ENCODE measurements around the gene KCNK2.

Gene KCNK2

DNA sequence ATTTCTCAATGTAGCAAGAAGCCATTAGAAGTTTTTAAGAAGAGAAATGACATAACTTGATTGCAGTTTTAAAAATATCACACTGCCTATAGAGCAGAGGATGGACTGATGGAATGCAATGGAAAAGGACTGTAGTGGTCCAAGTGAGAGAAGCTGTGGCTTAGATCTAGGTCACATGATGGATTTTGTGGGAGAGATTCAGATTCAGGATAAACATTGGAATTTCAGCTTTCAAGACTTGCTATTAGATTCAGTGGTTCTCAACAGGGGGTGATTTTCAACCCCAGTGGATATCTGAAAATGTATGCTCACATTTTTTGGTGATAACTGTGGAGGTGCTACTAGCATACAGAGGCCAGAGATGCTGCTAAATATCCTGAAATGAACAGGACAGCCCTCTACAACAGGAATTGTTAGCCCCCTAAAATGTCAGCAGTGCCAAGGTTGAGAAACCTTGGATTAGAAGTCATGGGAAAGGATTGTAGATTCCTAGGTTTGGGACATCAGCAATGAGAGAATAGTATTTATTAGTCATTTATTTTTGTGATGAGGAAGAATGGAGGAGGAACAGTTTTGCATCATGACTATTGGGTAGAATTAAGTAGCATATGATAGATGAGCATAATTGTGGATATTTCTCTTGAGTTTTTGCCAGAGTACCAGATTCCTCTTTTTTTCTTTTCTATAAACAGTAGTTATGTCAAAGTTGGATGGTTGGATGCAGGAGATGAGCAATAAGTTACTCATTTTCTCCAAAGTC is 30.1 kb upstream of the KCNK2 start:
- Histone ChIP-seq H3K4me3 (ENCODE audit: low read depth in 1 of 2, low read length in 2 of 2) (no peak overlapping the region), H3K36me3 (ENCODE audit: insufficient read depth, low read length) (no peaks in the 10 kb centered on the region), H2AFZ (ENCODE audit: low read depth, low read length) (no peak overlapping the region), H3K9me3 (ENCODE audit: insufficient read depth, low read length, severe bottlenecking) (no peaks in the 10 kb centered on the region), H3K27ac (ENCODE audit: low read length) (no peak overlapping the region), H3K4me2 (ENCODE audit: insufficient read depth, low read length) (no peak overlapping the region), H4K20me1 (ENCODE audit: insufficient read depth, low read length) (no peaks in the 10 kb centered on the region), H3K4me1 (ENCODE audit: insufficient read depth, low read length) (no peaks in the 10 kb centered on the region), H3K27me3 (ENCODE audit: insufficient read depth, low read length, poor library complexity) (no peaks in the 10 kb centered on the region), H3K9ac (ENCODE audit: low read depth, low read length) (no peak overlapping the region), H3K79me2 (ENCODE audit: insufficient read depth, low read length) (no peaks in the 10 kb centered on the region)
- DNase-seq (no peak), ATAC-seq (ENCODE audit: insufficient read depth, low read depth) (no peak)
- TF ChIP-seq, protein P1, sequence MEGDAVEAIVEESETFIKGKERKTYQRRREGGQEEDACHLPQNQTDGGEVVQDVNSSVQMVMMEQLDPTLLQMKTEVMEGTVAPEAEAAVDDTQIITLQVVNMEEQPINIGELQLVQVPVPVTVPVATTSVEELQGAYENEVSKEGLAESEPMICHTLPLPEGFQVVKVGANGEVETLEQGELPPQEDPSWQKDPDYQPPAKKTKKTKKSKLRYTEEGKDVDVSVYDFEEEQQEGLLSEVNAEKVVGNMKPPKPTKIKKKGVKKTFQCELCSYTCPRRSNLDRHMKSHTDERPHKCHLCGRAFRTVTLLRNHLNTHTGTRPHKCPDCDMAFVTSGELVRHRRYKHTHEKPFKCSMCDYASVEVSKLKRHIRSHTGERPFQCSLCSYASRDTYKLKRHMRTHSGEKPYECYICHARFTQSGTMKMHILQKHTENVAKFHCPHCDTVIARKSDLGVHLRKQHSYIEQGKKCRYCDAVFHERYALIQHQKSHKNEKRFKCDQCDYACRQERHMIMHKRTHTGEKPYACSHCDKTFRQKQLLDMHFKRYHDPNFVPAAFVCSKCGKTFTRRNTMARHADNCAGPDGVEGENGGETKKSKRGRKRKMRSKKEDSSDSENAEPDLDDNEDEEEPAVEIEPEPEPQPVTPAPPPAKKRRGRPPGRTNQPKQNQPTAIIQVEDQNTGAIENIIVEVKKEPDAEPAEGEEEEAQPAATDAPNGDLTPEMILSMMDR (IDR thresholded peaks at IDR 0.05; ENCODE audit: borderline replicate concordance, extremely low read depth, low read length, poor library complexity, severe bottlenecking) = no peak
- TF ChIP-seq EZH2 (IDR thresholded peaks at IDR 0.05; ENCODE audit: borderline replicate concordance, low read depth, low read length, severe bottlenecking) = no peak

- H4K20me1 ChIP-seq (ENCODE audit: insufficient read depth, low read length) = no peaks in the 10 kb centered on the region
- H3K36me3 ChIP-seq (ENCODE audit: insufficient read depth, low read length) = no peaks in the 10 kb centered on the region
- no peak overlapping the region for H3K4me3 ChIP-seq (ENCODE audit: low read depth in 1 of 2, low read length in 2 of 2)
- ATAC-seq (ENCODE audit: insufficient read depth, low read depth) (no peak), DNase-seq (no peak)
- no peak overlapping the region for H3K4me2 ChIP-seq (ENCODE audit: insufficient read depth, low read length)
- no peak overlapping the region for H2AFZ ChIP-seq (ENCODE audit: low read depth, low read length)
- no peaks in the 10 kb centered on the region for H3K27me3 ChIP-seq (ENCODE audit: insufficient read depth, low read length, poor library complexity)
- no peaks in the 10 kb centered on the region for H3K9me3 ChIP-seq (ENCODE audit: insufficient read depth, low read length, severe bottlenecking)
- H3K79me2 ChIP-seq (ENCODE audit: insufficient read depth, low read length) = no peaks in the 10 kb centered on the region
- no peak overlapping the region for H3K9ac ChIP-seq (ENCODE audit: low read depth, low read length)
- no peaks in the 10 kb centered on the region for H3K4me1 ChIP-seq (ENCODE audit: insufficient read depth, low read length)
- no peak overlapping the region for H3K27ac ChIP-seq (ENCODE audit: low read length)
- TF ChIP-seq, protein P1 (IDR thresholded peaks at IDR 0.05; ENCODE audit: borderline replicate concordance, extremely low read depth, low read length, poor library complexity, severe bottlenecking) = no peak
- TF ChIP-seq EZH2 (IDR thresholded peaks at IDR 0.05; ENCODE audit: borderline replicate concordance, low read depth, low read length, severe bottlenecking) = no peak
Measured at GRCh38 chr1:215054266-215054665, 28.3 kb upstream of the KCNK2 start.

- Histone ChIP-seq H3K27ac (ENCODE audit: low read length) (no peak overlapping the region), H3K4me2 (ENCODE audit: insufficient read depth, low read length) (no peak overlapping the region), H2AFZ (ENCODE audit: low read depth, low read length) (no peak overlapping the region), H3K4me1 (ENCODE audit: insufficient read depth, low read length) (no peaks in the 10 kb centered on the region), H4K20me1 (ENCODE audit: insufficient read depth, low read length) (no peaks in the 10 kb centered on the region), H3K79me2 (ENCODE audit: insufficient read depth, low read length) (no peaks in the 10 kb centered on the region), H3K9ac (ENCODE audit: low read depth, low read length) (no peak overlapping the region), H3K36me3 (ENCODE audit: insufficient read depth, low read length) (no peaks in the 10 kb centered on the region), H3K9me3 (ENCODE audit: insufficient read depth, low read length, severe bottlenecking) (no peaks in the 10 kb centered on the region), H3K4me3 (ENCODE audit: low read depth in 1 of 2, low read length in 2 of 2) (no peak overlapping the region), H3K27me3 (ENCODE audit: insufficient read depth, low read length, poor library complexity) (no peaks in the 10 kb centered on the region)
- DNase-seq (no peak), ATAC-seq (ENCODE audit: insufficient read depth, low read depth) (no peak)
- TF ChIP-seq, protein P1 (IDR thresholded peaks at IDR 0.05; ENCODE audit: borderline replicate concordance, extremely low read depth, low read length, poor library complexity, severe bottlenecking) = no peak
- no peak for TF ChIP-seq EZH2 (IDR thresholded peaks at IDR 0.05; ENCODE audit: borderline replicate concordance, low read depth, low read length, severe bottlenecking)
Measured at GRCh38 chr1:215055281-215055935, 27.1 kb upstream of the KCNK2 start.
